GM12865 (cell line): ENCODE measurements around the gene CNGA1.

ENCODE experiments used
- DNase-seq: peaks from one replicate; pipeline ENCODE4 v3.0.0; 2010; ENCODE audit warnings: low read depth
- H3K4me3 ChIP-seq: 2 replicates; pipeline ENCODE4 v1.5.1; 2011; ENCODE audit warnings: mild to moderate bottlenecking, low read depth, low read length, control low read depth
- CTCF ChIP-seq: IDR thresholded peaks from 2 replicates; pipeline ENCODE4 v1.5.1; 2011; ENCODE audit warnings: low read length, control low read depth, low read depth, inconsistent platforms; ENCODE audit not compliant: insufficient read depth; ENCODE audit errors: missing control alignments

The CNGA1 gene

DNA sequence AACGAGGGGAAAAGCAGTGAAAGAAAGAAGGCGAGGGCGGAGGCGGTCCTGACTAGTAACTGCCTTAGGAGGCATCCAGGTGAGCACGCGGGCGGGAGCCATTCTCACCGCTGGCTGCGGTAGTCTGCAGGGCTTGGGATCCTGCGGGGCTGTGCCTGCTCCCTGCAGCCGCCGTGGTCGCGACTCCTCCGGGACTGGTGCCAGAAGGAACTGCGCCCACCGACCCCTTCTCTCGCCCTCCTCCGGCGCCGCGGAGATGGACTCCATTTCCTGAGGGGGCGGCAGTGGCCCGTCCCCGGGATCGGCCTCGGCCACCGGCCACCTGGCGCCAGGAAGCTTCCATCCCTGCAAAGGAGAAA lies 102.6 kb downstream of the CNGA1 start:
- peak; percentile 43 for DNase-seq
- peak overlapping the region; percentile 97 for H3K4me3 ChIP-seq
- TF ChIP-seq CTCF, result peak; percentile 0

DNA sequence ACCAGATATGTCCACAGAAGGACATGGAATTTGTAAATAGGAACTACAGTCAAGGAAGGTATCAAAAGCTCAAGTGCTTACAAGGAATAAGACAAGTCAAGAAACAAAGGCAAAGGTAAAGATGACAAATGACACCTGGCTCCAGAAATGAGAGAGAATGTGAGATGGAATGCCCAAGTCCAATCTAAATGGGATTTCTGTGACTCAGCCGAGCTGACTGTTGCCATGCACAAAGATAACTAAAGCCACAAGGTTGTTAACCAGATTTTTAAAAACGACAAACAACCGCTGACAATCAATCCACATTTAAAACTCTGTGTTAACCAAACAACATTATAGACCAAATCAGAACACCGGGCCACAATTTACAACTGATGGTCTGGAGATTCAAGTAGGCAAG lies 103.2 kb downstream of the CNGA1 start:
- DNase-seq, result peak; percentile 10
- peak overlapping the region; percentile 97 for H3K4me3 ChIP-seq
- TF ChIP-seq CTCF, result no peak

GRCh38 chr4:47907089-47907646 lies 109.3 kb downstream of the CNGA1 start:
- no peak overlapping the region for H3K4me3 ChIP-seq
- DNase-seq, result no peak
- no peak for TF ChIP-seq CTCF

GRCh38 chr4:47899639-47900038 lies 116.8 kb downstream of the CNGA1 start:
- DNase-seq, result no peak
- H3K4me3 ChIP-seq, result no peak overlapping the region
- no peak for TF ChIP-seq CTCF

- TF ChIP-seq CTCF, result no peak
- no peak for DNase-seq
- H3K4me3 ChIP-seq, result no peak overlapping the region
Measured at GRCh38 chr4:47891928-47892327, 124.6 kb downstream of the CNGA1 start.
